ENCODE data around the gene TRIM9.

TRIM9 gene

DNA sequence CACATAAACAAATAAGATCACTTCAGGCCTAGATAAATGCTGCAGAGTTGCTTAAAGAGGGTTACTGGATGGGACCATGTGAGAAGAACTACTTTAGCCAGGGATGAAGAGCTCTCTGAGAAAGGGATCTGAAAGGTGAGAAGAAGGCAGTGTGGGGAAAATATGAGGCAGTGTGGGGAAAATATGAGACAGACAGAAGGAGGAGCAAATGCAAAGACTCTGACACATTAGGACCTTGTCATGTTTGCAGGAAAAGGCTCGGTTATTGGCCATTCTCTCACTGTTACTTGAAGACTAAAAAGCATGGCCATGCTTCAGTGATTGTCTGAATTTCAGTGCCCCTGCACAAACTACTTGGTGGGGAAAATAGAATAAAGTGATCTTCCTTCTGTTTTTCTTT, 22.7 kb upstream of the TRIM9 start:
- Histone ChIP-seq H3K9me3 (ENCODE audit: insufficient read depth, low read depth, low read length) (no peaks in the 10 kb centered on the region), H3K36me3 (ENCODE audit: insufficient read depth, low read depth, low read length) (no peaks in the 10 kb centered on the region), H3K9ac (ENCODE audit: low read depth, low read length) (no peak overlapping the region), H3K4me1 (ENCODE audit: insufficient read depth, low read length) (peaks cover 18% of the 10 kb centered on the region; the same call in 1 of the 2 replicates), H3K27me3 (ENCODE audit: insufficient read depth, low read length) (no peaks in the 10 kb centered on the region), H3K4me3 (ENCODE audit: low read length) (no peak overlapping the region), H3K27ac (ENCODE audit: low read length) (no peak overlapping the region)

DNA sequence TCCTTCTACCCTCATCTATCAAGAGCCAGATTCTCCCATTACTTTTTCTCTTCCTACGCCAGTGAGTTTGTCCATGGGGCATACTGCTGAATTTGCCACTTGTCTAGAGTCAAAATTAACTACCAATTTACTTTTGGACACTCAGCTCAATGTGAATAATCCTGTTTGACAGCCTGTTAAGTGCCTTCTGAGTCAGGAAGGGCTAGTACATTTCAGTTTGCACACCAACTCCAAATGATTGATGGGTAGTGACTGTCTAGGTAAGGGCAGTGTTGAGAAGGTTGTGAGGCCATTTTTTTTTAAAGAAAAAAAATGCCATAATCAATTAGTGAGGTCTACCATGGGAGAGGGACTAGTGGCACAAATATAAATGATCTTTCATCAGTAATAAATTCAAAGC, 21.8 kb upstream of the TRIM9 start:
- H3K4me3 ChIP-seq (ENCODE audit: low read length) = no peak overlapping the region
- peaks cover 12% of the 10 kb centered on the region; the same call in 1 of the 2 replicates for H3K4me1 ChIP-seq (ENCODE audit: insufficient read depth, low read length)
- H3K27ac ChIP-seq (ENCODE audit: low read length) = no peak overlapping the region
- no peak overlapping the region for H3K9ac ChIP-seq (ENCODE audit: low read depth, low read length)
- no peaks in the 10 kb centered on the region for H3K27me3 ChIP-seq (ENCODE audit: insufficient read depth, low read length)
- no peaks in the 10 kb centered on the region for H3K36me3 ChIP-seq (ENCODE audit: insufficient read depth, low read depth, low read length)
- no peaks in the 10 kb centered on the region for H3K9me3 ChIP-seq (ENCODE audit: insufficient read depth, low read depth, low read length)

DNA sequence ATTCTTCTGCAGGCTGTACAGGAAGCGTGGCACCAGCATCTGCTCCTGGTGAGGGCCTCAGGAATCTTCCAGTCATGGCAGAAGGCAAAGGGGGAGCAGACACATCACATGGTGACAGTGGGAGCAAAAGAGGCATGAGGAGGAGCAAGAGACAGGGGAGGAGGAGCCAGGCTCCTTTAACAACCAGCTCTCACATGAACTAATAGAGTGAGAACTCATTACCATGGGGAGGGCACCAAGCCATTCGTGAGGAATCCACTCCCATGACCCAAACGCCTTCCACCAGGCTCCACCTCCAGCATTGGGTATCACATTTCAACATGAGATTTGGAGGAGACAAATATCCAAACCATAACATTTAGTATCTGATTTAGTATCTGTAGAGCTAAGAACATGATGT, 14.7 kb upstream of the TRIM9 start:
- H3K27ac ChIP-seq (ENCODE audit: low read length) = no peak overlapping the region
- H3K4me1 ChIP-seq (ENCODE audit: insufficient read depth, low read length) = no peaks in the 10 kb centered on the region; the same call in 1 of the 2 replicates
- no peaks in the 10 kb centered on the region for H3K9me3 ChIP-seq (ENCODE audit: insufficient read depth, low read depth, low read length)
- H3K36me3 ChIP-seq (ENCODE audit: insufficient read depth, low read depth, low read length) = no peaks in the 10 kb centered on the region
- H3K9ac ChIP-seq (ENCODE audit: low read depth, low read length) = no peak overlapping the region
- H3K27me3 ChIP-seq (ENCODE audit: insufficient read depth, low read length) = no peaks in the 10 kb centered on the region
- H3K4me3 ChIP-seq (ENCODE audit: low read length) = no peak overlapping the region

DNA sequence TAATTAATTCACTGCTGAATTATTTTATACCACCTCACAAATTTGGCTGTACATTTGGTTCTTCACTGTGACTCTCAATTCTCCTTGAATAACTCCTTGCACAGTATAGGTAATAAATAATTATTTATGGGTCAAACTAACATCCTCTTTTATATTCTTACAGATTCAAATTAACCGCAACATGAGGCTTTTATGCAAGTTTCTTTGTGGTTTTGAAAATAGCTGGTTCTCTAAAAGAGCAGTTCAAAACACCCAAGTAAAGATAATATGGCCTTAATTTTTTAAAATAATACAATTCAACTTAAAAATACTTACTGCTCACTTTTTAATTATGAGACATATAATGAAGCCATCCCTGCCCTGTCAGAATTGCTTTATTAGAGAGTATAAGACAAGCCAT, 12.9 kb upstream of the TRIM9 start:
- Histone ChIP-seq H3K9me3 (ENCODE audit: insufficient read depth, low read depth, low read length) (no peaks in the 10 kb centered on the region), H3K36me3 (ENCODE audit: insufficient read depth, low read depth, low read length) (no peaks in the 10 kb centered on the region), H3K9ac (ENCODE audit: low read depth, low read length) (no peak overlapping the region), H3K4me3 (ENCODE audit: low read length) (no peak overlapping the region), H3K4me1 (ENCODE audit: insufficient read depth, low read length) (peaks cover 3% of the 10 kb centered on the region; the same call in 1 of the 2 replicates), H3K27ac (ENCODE audit: low read length) (no peak overlapping the region), H3K27me3 (ENCODE audit: insufficient read depth, low read length) (no peaks in the 10 kb centered on the region)

GRCh38 chr14:51104467-51104866, 9.6 kb upstream of the TRIM9 start:
- Histone ChIP-seq H3K9me3 (ENCODE audit: insufficient read depth, low read depth, low read length) (no peaks in the 10 kb centered on the region), H3K36me3 (ENCODE audit: insufficient read depth, low read depth, low read length) (no peaks in the 10 kb centered on the region), H3K27ac (ENCODE audit: low read length) (no peak overlapping the region), H3K27me3 (ENCODE audit: insufficient read depth, low read length) (no peaks in the 10 kb centered on the region), H3K4me1 (ENCODE audit: insufficient read depth, low read length) (peaks cover 3% of the 10 kb centered on the region), H3K4me3 (ENCODE audit: low read length) (no peak overlapping the region), H3K9ac (ENCODE audit: low read depth, low read length) (no peak overlapping the region)

GRCh38 chr14:51097287-51097686, 2.4 kb upstream of the TRIM9 start:
- H3K4me3 ChIP-seq (ENCODE audit: low read length) = no peak overlapping the region
- no peak overlapping the region for H3K9ac ChIP-seq (ENCODE audit: low read depth, low read length)
- no peak overlapping the region for H3K27ac ChIP-seq (ENCODE audit: low read length)
- peaks cover 3% of the 10 kb centered on the region; the same call in 1 of the 2 replicates for H3K4me1 ChIP-seq (ENCODE audit: insufficient read depth, low read length)
- H3K36me3 ChIP-seq (ENCODE audit: insufficient read depth, low read depth, low read length) = no peaks in the 10 kb centered on the region
- H3K27me3 ChIP-seq (ENCODE audit: insufficient read depth, low read length) = peaks cover 51% of the 10 kb centered on the region
- H3K9me3 ChIP-seq (ENCODE audit: insufficient read depth, low read depth, low read length) = no peaks in the 10 kb centered on the region

DNA sequence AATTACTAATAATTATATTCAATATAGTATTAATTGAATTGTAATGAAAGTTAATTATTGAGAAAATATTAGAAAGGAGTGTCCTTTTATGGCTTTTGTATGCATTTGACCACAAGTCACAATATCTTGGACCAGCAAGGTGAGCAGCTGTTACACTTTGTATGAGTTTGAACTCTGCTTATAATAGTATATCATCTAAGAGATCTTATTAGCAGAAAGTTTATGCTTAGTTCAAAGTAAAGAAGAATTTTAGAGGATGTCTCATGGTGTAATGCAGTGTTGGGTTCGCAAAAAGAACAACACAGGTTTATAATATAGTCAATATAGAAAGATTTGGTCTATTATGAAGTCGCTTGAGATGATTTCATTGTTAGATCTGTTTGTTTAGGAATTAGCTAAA, 2.0 kb upstream of the TRIM9 start:
- H3K9ac ChIP-seq (ENCODE audit: low read depth, low read length) = no peak overlapping the region
- peaks cover 3% of the 10 kb centered on the region; the same call in 1 of the 2 replicates for H3K4me1 ChIP-seq (ENCODE audit: insufficient read depth, low read length)
- H3K36me3 ChIP-seq (ENCODE audit: insufficient read depth, low read depth, low read length) = no peaks in the 10 kb centered on the region
- no peak overlapping the region for H3K27ac ChIP-seq (ENCODE audit: low read length)
- peaks cover 55% of the 10 kb centered on the region for H3K27me3 ChIP-seq (ENCODE audit: insufficient read depth, low read length)
- H3K9me3 ChIP-seq (ENCODE audit: insufficient read depth, low read depth, low read length) = no peaks in the 10 kb centered on the region
- H3K4me3 ChIP-seq (ENCODE audit: low read length) = no peak overlapping the region

DNA sequence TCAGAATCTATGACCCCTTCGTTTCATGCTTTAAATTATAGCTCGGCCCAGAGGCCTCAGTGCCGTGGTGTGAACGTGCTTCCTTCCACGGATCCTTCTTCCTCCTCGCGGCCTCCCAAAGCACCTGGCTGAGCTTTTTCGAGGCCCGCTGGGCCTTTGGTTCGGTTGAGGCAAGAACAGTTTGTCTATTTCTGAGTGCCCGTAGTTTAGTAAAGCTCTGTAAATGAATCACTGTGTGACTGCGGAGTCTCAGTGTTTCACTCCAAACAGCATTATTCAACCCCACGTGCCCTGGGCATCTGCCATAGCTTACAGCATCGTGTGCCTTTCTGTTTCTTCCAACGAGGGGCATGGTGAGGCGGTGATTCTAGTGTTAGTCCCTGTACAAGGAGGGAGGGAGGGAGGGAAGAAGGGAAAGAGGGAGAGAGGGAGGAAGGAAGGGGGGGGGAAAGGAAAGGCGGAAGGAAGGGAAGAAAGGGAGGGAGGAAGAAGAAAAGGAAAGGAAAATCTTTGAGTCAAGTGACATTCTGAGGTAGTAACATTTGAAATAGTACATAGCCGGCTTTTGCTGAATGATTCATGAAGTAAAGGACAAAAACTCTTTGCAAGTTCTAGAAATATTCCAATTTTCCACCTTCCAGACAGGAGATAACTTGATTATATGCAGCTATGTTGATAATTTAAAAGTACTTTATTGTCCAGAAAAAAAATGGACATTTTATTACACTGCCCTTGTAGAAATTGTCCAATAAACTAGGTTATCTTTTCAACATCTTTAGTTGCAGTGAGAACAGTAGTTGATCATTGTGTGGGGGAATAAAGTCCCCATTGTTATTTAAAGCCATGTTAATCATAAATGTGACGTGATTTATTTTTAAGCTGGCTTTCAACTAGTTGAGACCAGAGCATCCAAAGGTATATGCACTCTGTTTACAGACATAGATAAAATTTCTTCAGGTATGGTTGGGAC, 1.2 kb upstream of the TRIM9 start:
- Histone ChIP-seq H3K36me3 (ENCODE audit: insufficient read depth, low read depth, low read length) (no peaks in the 10 kb centered on the region), H3K4me3 (ENCODE audit: low read length) (peak overlapping the region; percentile 78), H3K27me3 (ENCODE audit: insufficient read depth, low read length) (peaks cover 62% of the 10 kb centered on the region), H3K9me3 (ENCODE audit: insufficient read depth, low read depth, low read length) (no peaks in the 10 kb centered on the region), H3K27ac (ENCODE audit: low read length) (no peak overlapping the region), H3K4me1 (ENCODE audit: insufficient read depth, low read length) (peaks cover 3% of the 10 kb centered on the region; the same call in 1 of the 2 replicates), H3K9ac (ENCODE audit: low read depth, low read length) (peak overlapping the region; percentile 37; the same call in 1 of the 2 replicates)

DNA sequence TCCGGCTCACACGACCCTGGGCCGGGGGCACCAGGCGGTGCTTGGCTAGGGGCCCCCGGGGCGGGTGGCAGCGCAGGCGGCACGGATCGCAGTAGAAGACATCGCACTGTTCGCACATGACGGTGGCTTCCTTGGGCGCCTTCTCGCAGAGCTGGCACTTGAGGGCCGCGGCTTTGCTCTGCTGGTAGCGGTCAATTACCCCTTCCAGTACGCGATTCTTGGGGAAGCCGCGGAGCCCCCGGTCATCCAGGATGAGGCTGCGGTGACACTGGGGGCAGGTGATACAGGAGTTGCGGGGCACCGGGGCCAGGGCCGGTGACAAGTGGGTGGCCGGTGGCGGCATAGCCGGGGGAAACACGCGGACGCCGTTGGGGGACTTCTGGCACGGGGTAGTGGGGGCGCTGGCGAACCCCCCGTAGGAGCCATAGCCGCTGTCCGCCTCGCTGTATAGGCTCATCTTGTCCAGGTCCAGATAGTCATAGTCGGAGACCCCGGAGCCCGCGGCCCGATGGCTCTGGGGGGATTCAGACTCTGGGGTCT, 553 bp downstream of the TRIM9 start:
- Histone ChIP-seq H3K4me3 (ENCODE audit: low read length) (peak overlapping the region; percentile 78), H3K27me3 (ENCODE audit: insufficient read depth, low read length) (peaks cover 63% of the 10 kb centered on the region), H3K9me3 (ENCODE audit: insufficient read depth, low read depth, low read length) (no peaks in the 10 kb centered on the region), H3K27ac (ENCODE audit: low read length) (no peak overlapping the region), H3K4me1 (ENCODE audit: insufficient read depth, low read length) (peaks cover 3% of the 10 kb centered on the region; the same call in 1 of the 2 replicates), H3K36me3 (ENCODE audit: insufficient read depth, low read depth, low read length) (no peaks in the 10 kb centered on the region), H3K9ac (ENCODE audit: low read depth, low read length) (no peak overlapping the region)

- Histone ChIP-seq H3K9ac (ENCODE audit: low read depth, low read length) (no peak overlapping the region), H3K9me3 (ENCODE audit: insufficient read depth, low read depth, low read length) (no peaks in the 10 kb centered on the region), H3K27me3 (ENCODE audit: insufficient read depth, low read length) (peaks cover 63% of the 10 kb centered on the region), H3K27ac (ENCODE audit: low read length) (no peak overlapping the region), H3K36me3 (ENCODE audit: insufficient read depth, low read depth, low read length) (no peaks in the 10 kb centered on the region), H3K4me1 (ENCODE audit: insufficient read depth, low read length) (peaks cover 3% of the 10 kb centered on the region; the same call in 1 of the 2 replicates), H3K4me3 (ENCODE audit: low read length) (peak overlapping the region; percentile 78)
Observed at GRCh38 chr14:51093371-51094281, 1.3 kb downstream of the TRIM9 start.

DNA sequence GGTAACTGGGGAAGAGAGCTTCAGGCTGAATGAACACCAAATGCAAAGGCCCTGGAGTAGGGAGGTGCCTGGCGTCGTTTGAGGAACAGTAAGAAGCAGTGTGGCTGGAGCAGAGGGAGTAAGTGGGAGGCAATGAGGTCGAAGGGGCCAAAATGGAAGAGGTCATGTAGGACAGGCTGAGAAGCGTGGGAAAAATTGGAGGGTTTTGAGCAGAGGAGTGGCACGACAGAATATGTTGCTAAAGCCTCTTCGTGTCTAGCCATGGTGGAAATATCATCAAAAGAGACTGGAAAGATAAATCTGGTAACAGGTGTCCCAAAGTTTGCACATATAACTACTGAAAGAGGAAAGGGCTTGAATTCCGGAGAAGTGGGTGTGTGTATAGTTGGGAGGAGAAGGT, 1.9 kb downstream of the TRIM9 start:
- H3K9me3 ChIP-seq (ENCODE audit: insufficient read depth, low read depth, low read length) = no peaks in the 10 kb centered on the region
- peaks cover 3% of the 10 kb centered on the region; the same call in 1 of the 2 replicates for H3K4me1 ChIP-seq (ENCODE audit: insufficient read depth, low read length)
- H3K4me3 ChIP-seq (ENCODE audit: low read length) = peak overlapping the region; percentile 78; the same call in 1 of the 2 replicates
- no peak overlapping the region for H3K27ac ChIP-seq (ENCODE audit: low read length)
- H3K27me3 ChIP-seq (ENCODE audit: insufficient read depth, low read length) = peaks cover 63% of the 10 kb centered on the region
- no peaks in the 10 kb centered on the region for H3K36me3 ChIP-seq (ENCODE audit: insufficient read depth, low read depth, low read length)
- H3K9ac ChIP-seq (ENCODE audit: low read depth, low read length) = no peak overlapping the region
